GM23338 (cell line): ENCODE data around the gene PEX10. TPM values are rescaled to one million over a fixed set of nuclear protein-coding genes. Genes with fewer than 3 reads are reported as not detected.

Experiments used
- ATAC-seq: fragments of 200-7000 bp; cut with Tn5 transposase; 3 replicates; pipeline ENCODE4 v1.9.1; 2020
- DNase-seq: peaks from one replicate; pipeline ENCODE4 v3.0.0-alpha.2; 2015; ENCODE audit warnings: low spot score
- H2AFZ ChIP-seq: fragments of 200-600 bp; sonication (generic); 2 replicates; pipeline ENCODE4 v1.8.0; 2016; ENCODE audit warnings: antibody characterized with exemption, mild to moderate bottlenecking, moderate library complexity
- H3F3A ChIP-seq: fragments of 200-600 bp; sonication (generic); replicated peaks from 2 replicates; pipeline ENCODE4 v1.8.0; 2017; ENCODE audit warnings: antibody characterized with exemption, mixed run types, low read depth
- H3K27ac ChIP-seq: fragments of 200-600 bp; sonication (generic); 2 replicates; pipeline ENCODE4 v1.6.1; 2016; ENCODE audit warnings: low read depth
- H3K27me3 ChIP-seq: fragments of 200-600 bp; sonication (generic); 2 replicates; pipeline ENCODE4 v1.8.0; 2016; ENCODE audit warnings: mild to moderate bottlenecking, mixed run types, moderate library complexity; ENCODE audit not compliant: insufficient read depth
- H3K36me3 ChIP-seq: fragments of 200-600 bp; sonication (generic); 2 replicates; pipeline ENCODE4 v1.8.0; 2016; ENCODE audit warnings: mild to moderate bottlenecking; ENCODE audit not compliant: insufficient read depth
- H3K4me1 ChIP-seq: fragments of 200-600 bp; sonication (generic); 2 replicates; pipeline ENCODE4 v1.8.0; 2016; ENCODE audit warnings: mild to moderate bottlenecking, moderate library complexity; ENCODE audit not compliant: insufficient read depth
- H3K4me2 ChIP-seq: fragments of 200-600 bp; sonication (generic); 2 replicates; pipeline ENCODE4 v1.7.1; 2017; ENCODE audit warnings: mixed run types
- H3K4me3 ChIP-seq: fragments of 200-600 bp; sonication (generic); 2 replicates; pipeline ENCODE4 v1.6.1; 2016; ENCODE audit warnings: mixed run types
- H3K79me2 ChIP-seq: fragments of 200-600 bp; sonication (generic); replicated peaks from 2 replicates; pipeline ENCODE4 v1.8.0; 2017; ENCODE audit warnings: mild to moderate bottlenecking; ENCODE audit not compliant: insufficient read depth
- H3K9me2 ChIP-seq: fragments of 200-600 bp; sonication (generic); 2 replicates; pipeline ENCODE4 v1.8.0; 2017; ENCODE audit not compliant: insufficient read depth
- H4K20me1 ChIP-seq: fragments of 200-600 bp; sonication (generic); replicated peaks from 2 replicates; pipeline ENCODE4 v1.8.0; 2017; ENCODE audit warnings: mild to moderate bottlenecking; ENCODE audit not compliant: insufficient read depth
- H3K27ac Mint-ChIP-seq: 2 replicates; pipeline ENCODE4 v1.8.0; 2020; ENCODE audit warnings: inconsistent platforms, mild to moderate bottlenecking, moderate library complexity, mixed read lengths
- H3K27me3 Mint-ChIP-seq: 3 replicates; pipeline ENCODE4 v1.8.0; 2022; ENCODE audit warnings: low read depth, mild to moderate bottlenecking, moderate library complexity, mixed read lengths, inconsistent platforms; ENCODE audit not compliant: insufficient read depth, poor library complexity
- H3K36me3 Mint-ChIP-seq: 3 replicates; pipeline ENCODE4 v1.8.0; 2021; ENCODE audit warnings: low read depth, mild to moderate bottlenecking, inconsistent platforms, moderate library complexity, mixed read lengths
- H3K4me1 Mint-ChIP-seq: 3 replicates; pipeline ENCODE4 v1.8.0; 2020; ENCODE audit warnings: mild to moderate bottlenecking, inconsistent platforms, mixed read lengths
- H3K4me3 Mint-ChIP-seq: 3 replicates; pipeline ENCODE4 v1.8.0; 2021; ENCODE audit warnings: moderate library complexity, mild to moderate bottlenecking, inconsistent platforms, mixed read lengths
- H3K9me3 Mint-ChIP-seq: 3 replicates; pipeline ENCODE4 v1.8.0; 2020; ENCODE audit warnings: moderate library complexity, mild to moderate bottlenecking, inconsistent platforms, mixed read lengths
- CREB1 ChIP-seq: fragments of 250-450 bp; sonication (Bioruptor Pico); IDR thresholded peaks from 2 replicates; pipeline ENCODE4 v1.5.0; 2020; ENCODE audit warnings: low read depth, mild to moderate bottlenecking, moderate library complexity
- ETS1 ChIP-seq: IDR thresholded peaks from 2 replicates; pipeline ENCODE4 v1.6.1; 2016; ENCODE audit warnings: antibody characterized with exemption
- EZH2 ChIP-seq: fragments of 200-600 bp; sonication (generic); IDR thresholded peaks from one replicate; pipeline ENCODE4 v1.8.0; 2017; ENCODE audit warnings: antibody characterized with exemption, mild to moderate bottlenecking, low read depth; ENCODE audit not compliant: unreplicated experiment
- EZH2phosphoT487 ChIP-seq: fragments of 200-600 bp; sonication (generic); IDR thresholded peaks from one replicate; pipeline ENCODE4 v1.8.1; 2018; ENCODE audit warnings: antibody characterized with exemption; ENCODE audit not compliant: unreplicated experiment
- JUNB ChIP-seq: IDR thresholded peaks from one replicate; pipeline ENCODE4 v1.6.1; 2016; ENCODE audit warnings: antibody characterized with exemption; ENCODE audit not compliant: unreplicated experiment
- NANOG ChIP-seq: IDR thresholded peaks from 2 replicates; pipeline ENCODE4 v1.6.1; 2016; ENCODE audit warnings: antibody characterized with exemption, borderline replicate concordance
- POLR2AphosphoS5 ChIP-seq: IDR thresholded peaks from 2 replicates; pipeline ENCODE4 v1.6.1; 2016; ENCODE audit warnings: antibody characterized with exemption, low read depth
- REST ChIP-seq: IDR thresholded peaks from one replicate; pipeline ENCODE4 v1.6.1; 2018; ENCODE audit warnings: antibody characterized with exemption; ENCODE audit not compliant: unreplicated experiment
- STAT1 ChIP-seq: IDR thresholded peaks from one replicate; pipeline ENCODE4 v1.6.1; 2016; ENCODE audit warnings: antibody characterized with exemption; ENCODE audit not compliant: unreplicated experiment
- ZNF114 ChIP-seq: fragments of 250-450 bp; sonication (Bioruptor Pico); IDR thresholded peaks from 2 replicates; pipeline ENCODE4 v1.5.0; 2020; ENCODE audit warnings: mild to moderate bottlenecking, moderate library complexity
- ZNF331 ChIP-seq: fragments of 250-450 bp; sonication (Bioruptor Pico); IDR thresholded peaks from 2 replicates; pipeline ENCODE4 v1.5.0; 2020; ENCODE audit warnings: low read depth, mild to moderate bottlenecking, moderate library complexity
- ZNF462 ChIP-seq: fragments of 250-450 bp; sonication (Bioruptor Pico); IDR thresholded peaks from 2 replicates; pipeline ENCODE4 v1.5.0; 2020; ENCODE audit warnings: mild to moderate bottlenecking, moderate library complexity
- polyA plus RNA-seq: library from polyadenylated mRNA; unstranded; fragments of >200 nt; fragmentation: Nextera tagmentation; extraction: Ambion mirVana; gene quantifications from 2 replicates; pipeline ENCODE4 v1.2.1, GENCODE V29; 2016
- total RNA-seq: library from RNA; depleted of rRNA; stranded (reverse); fragments of >200 nt; shearing (Covaris generic); gene quantifications from 2 replicates; pipeline ENCODE4 v1.2.3, GENCODE V29; 2014
- TF ChIP-seq, protein P1 (sequence below), 2 experiments: fragments of 200-600 bp in 1 of 2; sonication (generic) in 1 of 2; conservative IDR thresholded peaks; 2 replicates each; pipeline versions ENCODE4 v1.5.1 to v1.6.1; 2016 to 2017; ENCODE audit warnings: antibody characterized with exemption in 2 of 2, low read depth in 2 of 2, mild to moderate bottlenecking in 2 of 2, moderate library complexity in 1 of 2

Gene PEX10
- total and polyA plus RNA-seq, 2 experiments from 2014 or later: 15.0 to 53.9 TPM

DNA sequence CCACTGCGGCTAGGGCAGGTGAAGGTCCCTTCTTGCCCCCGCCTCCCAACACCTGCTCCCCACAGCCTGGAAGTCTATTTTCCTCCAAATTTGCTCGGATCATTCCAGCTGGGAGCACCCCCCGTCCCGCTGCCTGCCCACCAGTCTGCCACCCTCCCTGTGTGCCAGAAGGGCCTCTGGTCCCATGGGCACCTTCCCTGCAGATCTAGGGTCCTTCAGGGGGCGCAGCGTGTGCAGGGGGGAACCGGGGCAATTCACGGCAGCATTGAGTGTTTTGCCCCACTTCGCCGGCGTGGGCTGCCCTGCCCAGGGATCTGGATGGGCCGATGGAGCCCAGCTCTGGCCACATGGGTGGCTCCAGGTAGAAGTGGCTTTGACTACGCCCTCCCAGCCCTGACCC lies 26.3 kb upstream of the PEX10 start:
- no peak for ATAC-seq
- Histone ChIP-seq H3K4me1 (no peaks in the 10 kb centered on the region), H3K27ac (no peak overlapping the region), H3K36me3 (no peaks in the 10 kb centered on the region), H3F3A (no peaks in the 10 kb centered on the region), H3K79me2 (no peaks in the 10 kb centered on the region), H3K4me3 (no peak overlapping the region), H4K20me1 (no peaks in the 10 kb centered on the region), H3K4me2 (no peak overlapping the region), H3K27me3 (peaks cover 11% of the 10 kb centered on the region), H2AFZ (no peak overlapping the region), H3K9me2 (no peaks in the 10 kb centered on the region)
- Mint-ChIP-seq H3K4me1 (no peaks in the 10 kb centered on the region), H3K27me3 (peaks cover 6% of the 10 kb centered on the region), H3K4me3 (no peak overlapping the region), H3K27ac (no peak overlapping the region), H3K9me3 (no peaks in the 10 kb centered on the region), H3K36me3 (no peaks in the 10 kb centered on the region)
- TF ChIP-seq ZNF331 (no peak), ETS1 (no peak), POLR2AphosphoS5 (no peak), REST (no peak), ZNF462 (no peak), NANOG (no peak), EZH2 (no peak), ZNF114 (CRISPR knock-in tag) (no peak), CREB1 (CRISPR knock-in tag) (no peak), EZH2phosphoT487 (no peak), STAT1 (no peak), JUNB (no peak)
- TF ChIP-seq, protein P1, sequence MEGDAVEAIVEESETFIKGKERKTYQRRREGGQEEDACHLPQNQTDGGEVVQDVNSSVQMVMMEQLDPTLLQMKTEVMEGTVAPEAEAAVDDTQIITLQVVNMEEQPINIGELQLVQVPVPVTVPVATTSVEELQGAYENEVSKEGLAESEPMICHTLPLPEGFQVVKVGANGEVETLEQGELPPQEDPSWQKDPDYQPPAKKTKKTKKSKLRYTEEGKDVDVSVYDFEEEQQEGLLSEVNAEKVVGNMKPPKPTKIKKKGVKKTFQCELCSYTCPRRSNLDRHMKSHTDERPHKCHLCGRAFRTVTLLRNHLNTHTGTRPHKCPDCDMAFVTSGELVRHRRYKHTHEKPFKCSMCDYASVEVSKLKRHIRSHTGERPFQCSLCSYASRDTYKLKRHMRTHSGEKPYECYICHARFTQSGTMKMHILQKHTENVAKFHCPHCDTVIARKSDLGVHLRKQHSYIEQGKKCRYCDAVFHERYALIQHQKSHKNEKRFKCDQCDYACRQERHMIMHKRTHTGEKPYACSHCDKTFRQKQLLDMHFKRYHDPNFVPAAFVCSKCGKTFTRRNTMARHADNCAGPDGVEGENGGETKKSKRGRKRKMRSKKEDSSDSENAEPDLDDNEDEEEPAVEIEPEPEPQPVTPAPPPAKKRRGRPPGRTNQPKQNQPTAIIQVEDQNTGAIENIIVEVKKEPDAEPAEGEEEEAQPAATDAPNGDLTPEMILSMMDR (conservative IDR thresholded peaks at IDR 0.05; ENCODE audit: low read depth in 2 of 2): no peak
- DNase-seq: no peak
